Measurements from ENCODE around the gene LRRC75A. TPM values are rescaled to one million over a fixed set of nuclear protein-coding genes. Genes with fewer than 3 reads are reported as not detected.

Gene LRRC75A
- total and polyA plus RNA-seq, 2 donors (not counting 1 experiment from before 2014, with no cell fraction given) = 2.0 to 3.4 TPM

- no peak for DNase-seq
- H3K36me3 ChIP-seq (replicated peaks in 1 of 2; ENCODE audit: control extremely low read depth in 1 of 2, control insufficient read depth in 1 of 2, extremely low read depth in 1 of 2, insufficient read depth in 2 of 2, low read length in 1 of 2) = peaks cover 0 to 44% of the 10 kb centered on the region in 2 experiments
- no peaks in the 10 kb centered on the region for H3K9me3 ChIP-seq (ENCODE audit: control extremely low read depth in 1 of 3, control insufficient read depth in 2 of 3, insufficient read depth in 1 of 3, low read length in 2 of 3)
- 100% methylated on average over 5 of the region's 7 CpGs for WGBS (ENCODE audit: insufficient coverage)
- H3K27ac ChIP-seq (ENCODE audit: low read length in 2 of 2) = peak overlapping the region in 1 of 2 donors; percentile 98
- no peak overlapping the region for H2AFZ ChIP-seq (ENCODE audit: insufficient read depth, low read depth, low read length, poor library complexity, severe bottlenecking)
- TF ChIP-seq EZH2 (IDR thresholded peaks at IDR 0.05; ENCODE audit: borderline replicate concordance, insufficient read depth, low read depth, low read length, poor library complexity, severe bottlenecking) = no peak
- no peak for TF ChIP-seq CTCF (IDR thresholded peaks at IDR 0.05)
- ChIA-PET POLR2A (interaction anchor here (1.6 kb wide), 1 partner anchor 37 kb away, joined by 8 read pairs; the partner anchor contains the start of gene UBB), CTCF (interaction anchor here (1.1 to 4.0 kb wide), 4 partner anchors 11 to 53 kb away, joined by 3 to 91 read pairs (median 10); no protein-coding TSS in a partner anchor)
- no peaks in the 10 kb centered on the region for H3K27me3 ChIP-seq (replicated peaks in 1 of 4; ENCODE audit: control extremely low read depth in 1 of 4, control insufficient read depth in 3 of 4, insufficient read depth in 4 of 4, low read length in 3 of 4)
- H4K20me1 ChIP-seq (ENCODE audit: control insufficient read depth, insufficient read depth, low read length, poor library complexity, severe bottlenecking) = peaks cover 26% of the 10 kb centered on the region
- no peaks in the 10 kb centered on the region for H3K9me3 Mint-ChIP-seq (ENCODE audit: insufficient read depth)
- no peak overlapping the region for H3K9ac ChIP-seq (ENCODE audit: low read length)
- H3K4me3 ChIP-seq (ENCODE audit: control extremely low read depth in 1 of 5, extremely low read depth in 1 of 5, insufficient read depth in 1 of 5, low read depth in 2 of 5, low read length in 4 of 5) = no peak overlapping the region
- peaks cover 58% of the 10 kb centered on the region for H3K79me2 ChIP-seq (ENCODE audit: control insufficient read depth, insufficient read depth, low read length)
- peak overlapping the region; percentile 97 for H3K4me2 ChIP-seq (replicated peaks; ENCODE audit: low read depth, low read length, poor library complexity, severe bottlenecking)
- intact Hi-C loops (cut with micrococcal nuclease) = loop anchor here (10.0 kb wide), 1 partner anchor 203 kb away; the partner anchor contains the start of genes NCOR1 and PIGL
- H3K27me3 Mint-ChIP-seq = no peaks in the 10 kb centered on the region
- H3K4me3 Mint-ChIP-seq = no peak overlapping the region
- peak overlapping the region; percentile 32 for H3K27ac Mint-ChIP-seq
- H3K4me1 Mint-ChIP-seq = peaks cover 42% of the 10 kb centered on the region
- ATAC-seq (ENCODE audit: low read depth) = no peak
- H3K4me1 ChIP-seq (ENCODE audit: control insufficient read depth in 2 of 2, insufficient read depth in 2 of 2, low read length in 2 of 2) = peaks cover 27 to 48% of the 10 kb centered on the region in 2 donors
Measured at GRCh38 chr17:16417399-16417798, 74.6 kb downstream of the LRRC75A start.

Measured in B cell (primary cell).